GM23338 (cell line): ENCODE measurements around the gene CD302. TPM values are rescaled to one million over a fixed set of nuclear protein-coding genes. Genes with fewer than 3 reads are reported as not detected.

Experiments used
- ATAC-seq: fragments of 200-7000 bp; cut with Tn5 transposase; 3 replicates; pipeline ENCODE4 v1.9.1; 2020
- DNase-seq: peaks from one replicate; pipeline ENCODE4 v3.0.0-alpha.2; 2015; ENCODE audit warnings: low spot score
- H2AFZ ChIP-seq: fragments of 200-600 bp; sonication (generic); 2 replicates; pipeline ENCODE4 v1.8.0; 2016; ENCODE audit warnings: antibody characterized with exemption, mild to moderate bottlenecking, moderate library complexity
- H3F3A ChIP-seq: fragments of 200-600 bp; sonication (generic); replicated peaks from 2 replicates; pipeline ENCODE4 v1.8.0; 2017; ENCODE audit warnings: antibody characterized with exemption, mixed run types, low read depth
- H3K27ac ChIP-seq: fragments of 200-600 bp; sonication (generic); 2 replicates; pipeline ENCODE4 v1.6.1; 2016; ENCODE audit warnings: low read depth
- H3K27me3 ChIP-seq: fragments of 200-600 bp; sonication (generic); 2 replicates; pipeline ENCODE4 v1.8.0; 2016; ENCODE audit warnings: mild to moderate bottlenecking, mixed run types, moderate library complexity; ENCODE audit not compliant: insufficient read depth
- H3K36me3 ChIP-seq: fragments of 200-600 bp; sonication (generic); 2 replicates; pipeline ENCODE4 v1.8.0; 2016; ENCODE audit warnings: mild to moderate bottlenecking; ENCODE audit not compliant: insufficient read depth
- H3K4me1 ChIP-seq: fragments of 200-600 bp; sonication (generic); 2 replicates; pipeline ENCODE4 v1.8.0; 2016; ENCODE audit warnings: mild to moderate bottlenecking, moderate library complexity; ENCODE audit not compliant: insufficient read depth
- H3K4me2 ChIP-seq: fragments of 200-600 bp; sonication (generic); 2 replicates; pipeline ENCODE4 v1.7.1; 2017; ENCODE audit warnings: mixed run types
- H3K4me3 ChIP-seq: fragments of 200-600 bp; sonication (generic); 2 replicates; pipeline ENCODE4 v1.6.1; 2016; ENCODE audit warnings: mixed run types
- H3K79me2 ChIP-seq: fragments of 200-600 bp; sonication (generic); replicated peaks from 2 replicates; pipeline ENCODE4 v1.8.0; 2017; ENCODE audit warnings: mild to moderate bottlenecking; ENCODE audit not compliant: insufficient read depth
- H3K9me2 ChIP-seq: fragments of 200-600 bp; sonication (generic); 2 replicates; pipeline ENCODE4 v1.8.0; 2017; ENCODE audit not compliant: insufficient read depth
- H4K20me1 ChIP-seq: fragments of 200-600 bp; sonication (generic); replicated peaks from 2 replicates; pipeline ENCODE4 v1.8.0; 2017; ENCODE audit warnings: mild to moderate bottlenecking; ENCODE audit not compliant: insufficient read depth
- H3K27ac Mint-ChIP-seq: 2 replicates; pipeline ENCODE4 v1.8.0; 2020; ENCODE audit warnings: inconsistent platforms, mild to moderate bottlenecking, moderate library complexity, mixed read lengths
- H3K27me3 Mint-ChIP-seq: 3 replicates; pipeline ENCODE4 v1.8.0; 2022; ENCODE audit warnings: low read depth, mild to moderate bottlenecking, moderate library complexity, mixed read lengths, inconsistent platforms; ENCODE audit not compliant: insufficient read depth, poor library complexity
- H3K36me3 Mint-ChIP-seq: 3 replicates; pipeline ENCODE4 v1.8.0; 2021; ENCODE audit warnings: low read depth, mild to moderate bottlenecking, inconsistent platforms, moderate library complexity, mixed read lengths
- H3K4me1 Mint-ChIP-seq: 3 replicates; pipeline ENCODE4 v1.8.0; 2020; ENCODE audit warnings: mild to moderate bottlenecking, inconsistent platforms, mixed read lengths
- H3K4me3 Mint-ChIP-seq: 3 replicates; pipeline ENCODE4 v1.8.0; 2021; ENCODE audit warnings: moderate library complexity, mild to moderate bottlenecking, inconsistent platforms, mixed read lengths
- H3K9me3 Mint-ChIP-seq: 3 replicates; pipeline ENCODE4 v1.8.0; 2020; ENCODE audit warnings: moderate library complexity, mild to moderate bottlenecking, inconsistent platforms, mixed read lengths
- CREB1 ChIP-seq: fragments of 250-450 bp; sonication (Bioruptor Pico); IDR thresholded peaks from 2 replicates; pipeline ENCODE4 v1.5.0; 2020; ENCODE audit warnings: low read depth, mild to moderate bottlenecking, moderate library complexity
- EZH2 ChIP-seq: fragments of 200-600 bp; sonication (generic); IDR thresholded peaks from one replicate; pipeline ENCODE4 v1.8.0; 2017; ENCODE audit warnings: antibody characterized with exemption, mild to moderate bottlenecking, low read depth; ENCODE audit not compliant: unreplicated experiment
- EZH2phosphoT487 ChIP-seq: fragments of 200-600 bp; sonication (generic); IDR thresholded peaks from one replicate; pipeline ENCODE4 v1.8.1; 2018; ENCODE audit warnings: antibody characterized with exemption; ENCODE audit not compliant: unreplicated experiment
- JUNB ChIP-seq: IDR thresholded peaks from one replicate; pipeline ENCODE4 v1.6.1; 2016; ENCODE audit warnings: antibody characterized with exemption; ENCODE audit not compliant: unreplicated experiment
- NANOG ChIP-seq: IDR thresholded peaks from 2 replicates; pipeline ENCODE4 v1.6.1; 2016; ENCODE audit warnings: antibody characterized with exemption, borderline replicate concordance
- POLR2AphosphoS5 ChIP-seq: IDR thresholded peaks from 2 replicates; pipeline ENCODE4 v1.6.1; 2016; ENCODE audit warnings: antibody characterized with exemption, low read depth
- STAT1 ChIP-seq: IDR thresholded peaks from one replicate; pipeline ENCODE4 v1.6.1; 2016; ENCODE audit warnings: antibody characterized with exemption; ENCODE audit not compliant: unreplicated experiment
- ZNF114 ChIP-seq: fragments of 250-450 bp; sonication (Bioruptor Pico); IDR thresholded peaks from 2 replicates; pipeline ENCODE4 v1.5.0; 2020; ENCODE audit warnings: mild to moderate bottlenecking, moderate library complexity
- ZNF331 ChIP-seq: fragments of 250-450 bp; sonication (Bioruptor Pico); IDR thresholded peaks from 2 replicates; pipeline ENCODE4 v1.5.0; 2020; ENCODE audit warnings: low read depth, mild to moderate bottlenecking, moderate library complexity
- ZNF462 ChIP-seq: fragments of 250-450 bp; sonication (Bioruptor Pico); IDR thresholded peaks from 2 replicates; pipeline ENCODE4 v1.5.0; 2020; ENCODE audit warnings: mild to moderate bottlenecking, moderate library complexity
- polyA plus RNA-seq: library from polyadenylated mRNA; unstranded; fragments of >200 nt; fragmentation: Nextera tagmentation; extraction: Ambion mirVana; gene quantifications from 2 replicates; pipeline ENCODE4 v1.2.1, GENCODE V29; 2016
- total RNA-seq: library from RNA; depleted of rRNA; stranded (reverse); fragments of >200 nt; shearing (Covaris generic); gene quantifications from 2 replicates; pipeline ENCODE4 v1.2.3, GENCODE V29; 2014
- TF ChIP-seq, protein P1 (sequence below): IDR thresholded peaks from 2 replicates; pipeline ENCODE4 v1.6.1; 2016; ENCODE audit warnings: antibody characterized with exemption
- TF ChIP-seq, protein P2 (sequence below): IDR thresholded peaks from one replicate; pipeline ENCODE4 v1.6.1; 2018; ENCODE audit warnings: antibody characterized with exemption; ENCODE audit not compliant: unreplicated experiment
- TF ChIP-seq, protein P3 (sequence below), 2 experiments: fragments of 200-600 bp in 1 of 2; sonication (generic) in 1 of 2; conservative IDR thresholded peaks; 2 replicates each; pipeline versions ENCODE4 v1.5.1 to v1.6.1; 2016 to 2017; ENCODE audit warnings: antibody characterized with exemption in 2 of 2, low read depth in 2 of 2, mild to moderate bottlenecking in 2 of 2, moderate library complexity in 1 of 2

CD302 gene
- total and polyA plus RNA-seq, 2 experiments from 2014 or later, result 1.6 to 1.9 TPM

DNA sequence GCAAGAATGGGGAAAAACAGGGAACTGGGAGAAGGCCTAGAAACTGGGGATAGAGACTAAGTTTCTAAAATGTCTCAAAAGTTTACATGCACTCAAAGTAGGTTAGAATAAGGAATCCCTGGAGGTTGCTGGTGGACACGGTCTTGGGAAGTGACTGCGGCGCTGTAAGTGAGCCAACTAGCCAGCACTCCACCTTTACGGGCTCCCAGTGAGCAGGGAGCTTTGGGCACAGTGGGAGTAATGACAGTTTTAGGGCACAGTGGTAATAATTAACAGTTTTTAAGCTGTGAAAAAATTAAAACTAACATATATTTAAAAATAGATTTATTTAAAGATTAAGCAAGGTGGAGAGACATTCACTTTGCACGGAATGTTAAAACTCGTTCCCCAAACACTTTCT lies 20.9 kb upstream of the CD302 start:
- Histone ChIP-seq H3K27ac (no peak overlapping the region), H3F3A (no peaks in the 10 kb centered on the region), H3K79me2 (no peaks in the 10 kb centered on the region)

More for the DNA sequence above, 20.9 kb upstream of the CD302 start:
- Histone ChIP-seq H3K4me1 (no peaks in the 10 kb centered on the region), H3K4me2 (no peak overlapping the region), H3K9me2 (peaks cover 4% of the 10 kb centered on the region; the same call in 1 of the 2 replicates), H3K36me3 (no peaks in the 10 kb centered on the region), H2AFZ (no peak overlapping the region), H3K4me3 (no peak overlapping the region), H3K27me3 (no peaks in the 10 kb centered on the region), H4K20me1 (no peaks in the 10 kb centered on the region)
- no peak for TF ChIP-seq ZNF462 (CRISPR knock-in tag)
- TF ChIP-seq JUNB, result no peak
- TF ChIP-seq ZNF331 (CRISPR knock-in tag), result no peak
- TF ChIP-seq POLR2AphosphoS5, result no peak
- TF ChIP-seq EZH2phosphoT487, result no peak
- TF ChIP-seq STAT1, result no peak
- TF ChIP-seq CREB1 (CRISPR knock-in tag), result no peak
- TF ChIP-seq, protein P1, sequence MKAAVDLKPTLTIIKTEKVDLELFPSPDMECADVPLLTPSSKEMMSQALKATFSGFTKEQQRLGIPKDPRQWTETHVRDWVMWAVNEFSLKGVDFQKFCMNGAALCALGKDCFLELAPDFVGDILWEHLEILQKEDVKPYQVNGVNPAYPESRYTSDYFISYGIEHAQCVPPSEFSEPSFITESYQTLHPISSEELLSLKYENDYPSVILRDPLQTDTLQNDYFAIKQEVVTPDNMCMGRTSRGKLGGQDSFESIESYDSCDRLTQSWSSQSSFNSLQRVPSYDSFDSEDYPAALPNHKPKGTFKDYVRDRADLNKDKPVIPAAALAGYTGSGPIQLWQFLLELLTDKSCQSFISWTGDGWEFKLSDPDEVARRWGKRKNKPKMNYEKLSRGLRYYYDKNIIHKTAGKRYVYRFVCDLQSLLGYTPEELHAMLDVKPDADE, result no peak
- TF ChIP-seq ZNF114, result no peak
- TF ChIP-seq, protein P2, sequence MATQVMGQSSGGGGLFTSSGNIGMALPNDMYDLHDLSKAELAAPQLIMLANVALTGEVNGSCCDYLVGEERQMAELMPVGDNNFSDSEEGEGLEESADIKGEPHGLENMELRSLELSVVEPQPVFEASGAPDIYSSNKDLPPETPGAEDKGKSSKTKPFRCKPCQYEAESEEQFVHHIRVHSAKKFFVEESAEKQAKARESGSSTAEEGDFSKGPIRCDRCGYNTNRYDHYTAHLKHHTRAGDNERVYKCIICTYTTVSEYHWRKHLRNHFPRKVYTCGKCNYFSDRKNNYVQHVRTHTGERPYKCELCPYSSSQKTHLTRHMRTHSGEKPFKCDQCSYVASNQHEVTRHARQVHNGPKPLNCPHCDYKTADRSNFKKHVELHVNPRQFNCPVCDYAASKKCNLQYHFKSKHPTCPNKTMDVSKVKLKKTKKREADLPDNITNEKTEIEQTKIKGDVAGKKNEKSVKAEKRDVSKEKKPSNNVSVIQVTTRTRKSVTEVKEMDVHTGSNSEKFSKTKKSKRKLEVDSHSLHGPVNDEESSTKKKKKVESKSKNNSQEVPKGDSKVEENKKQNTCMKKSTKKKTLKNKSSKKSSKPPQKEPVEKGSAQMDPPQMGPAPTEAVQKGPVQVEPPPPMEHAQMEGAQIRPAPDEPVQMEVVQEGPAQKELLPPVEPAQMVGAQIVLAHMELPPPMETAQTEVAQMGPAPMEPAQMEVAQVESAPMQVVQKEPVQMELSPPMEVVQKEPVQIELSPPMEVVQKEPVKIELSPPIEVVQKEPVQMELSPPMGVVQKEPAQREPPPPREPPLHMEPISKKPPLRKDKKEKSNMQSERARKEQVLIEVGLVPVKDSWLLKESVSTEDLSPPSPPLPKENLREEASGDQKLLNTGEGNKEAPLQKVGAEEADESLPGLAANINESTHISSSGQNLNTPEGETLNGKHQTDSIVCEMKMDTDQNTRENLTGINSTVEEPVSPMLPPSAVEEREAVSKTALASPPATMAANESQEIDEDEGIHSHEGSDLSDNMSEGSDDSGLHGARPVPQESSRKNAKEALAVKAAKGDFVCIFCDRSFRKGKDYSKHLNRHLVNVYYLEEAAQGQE, result no peak
- no peak for TF ChIP-seq EZH2
- TF ChIP-seq NANOG, result no peak
- TF ChIP-seq, protein P3, sequence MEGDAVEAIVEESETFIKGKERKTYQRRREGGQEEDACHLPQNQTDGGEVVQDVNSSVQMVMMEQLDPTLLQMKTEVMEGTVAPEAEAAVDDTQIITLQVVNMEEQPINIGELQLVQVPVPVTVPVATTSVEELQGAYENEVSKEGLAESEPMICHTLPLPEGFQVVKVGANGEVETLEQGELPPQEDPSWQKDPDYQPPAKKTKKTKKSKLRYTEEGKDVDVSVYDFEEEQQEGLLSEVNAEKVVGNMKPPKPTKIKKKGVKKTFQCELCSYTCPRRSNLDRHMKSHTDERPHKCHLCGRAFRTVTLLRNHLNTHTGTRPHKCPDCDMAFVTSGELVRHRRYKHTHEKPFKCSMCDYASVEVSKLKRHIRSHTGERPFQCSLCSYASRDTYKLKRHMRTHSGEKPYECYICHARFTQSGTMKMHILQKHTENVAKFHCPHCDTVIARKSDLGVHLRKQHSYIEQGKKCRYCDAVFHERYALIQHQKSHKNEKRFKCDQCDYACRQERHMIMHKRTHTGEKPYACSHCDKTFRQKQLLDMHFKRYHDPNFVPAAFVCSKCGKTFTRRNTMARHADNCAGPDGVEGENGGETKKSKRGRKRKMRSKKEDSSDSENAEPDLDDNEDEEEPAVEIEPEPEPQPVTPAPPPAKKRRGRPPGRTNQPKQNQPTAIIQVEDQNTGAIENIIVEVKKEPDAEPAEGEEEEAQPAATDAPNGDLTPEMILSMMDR (conservative IDR thresholded peaks at IDR 0.05; ENCODE audit: low read depth in 2 of 2), result no peak
- Mint-ChIP-seq H3K9me3 (no peaks in the 10 kb centered on the region), H3K4me1 (no peaks in the 10 kb centered on the region), H3K36me3 (no peaks in the 10 kb centered on the region), H3K4me3 (no peak overlapping the region), H3K27ac (no peak overlapping the region), H3K27me3 (peaks cover 4% of the 10 kb centered on the region)
- ATAC-seq (no peak), DNase-seq (no peak)
